ENCODE data around the gene CD8B.

DNA sequence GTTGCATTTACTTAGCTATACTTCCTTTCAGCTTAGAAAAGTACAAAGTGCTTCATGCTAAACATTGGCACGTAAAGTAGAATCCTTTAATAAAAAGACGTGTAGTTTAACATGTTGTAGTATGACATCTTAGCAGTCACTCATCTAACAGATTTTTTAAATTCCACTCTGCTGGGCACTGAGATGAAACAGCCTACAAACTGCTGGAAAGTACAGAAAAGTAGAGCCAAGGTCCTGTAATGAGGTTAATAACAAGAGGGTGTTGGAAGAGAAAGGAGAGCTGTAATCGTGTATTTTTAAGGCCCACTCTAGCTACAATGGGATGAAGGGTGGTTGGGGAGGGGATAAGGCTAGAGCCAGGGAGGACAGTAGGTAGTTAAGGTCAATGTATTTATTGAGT is 81.7 kb downstream of the CD8B start:
- TF ChIP-seq ZFX (IDR thresholded peaks at IDR 0.05): no peak
- TF ChIP-seq, protein P1, sequence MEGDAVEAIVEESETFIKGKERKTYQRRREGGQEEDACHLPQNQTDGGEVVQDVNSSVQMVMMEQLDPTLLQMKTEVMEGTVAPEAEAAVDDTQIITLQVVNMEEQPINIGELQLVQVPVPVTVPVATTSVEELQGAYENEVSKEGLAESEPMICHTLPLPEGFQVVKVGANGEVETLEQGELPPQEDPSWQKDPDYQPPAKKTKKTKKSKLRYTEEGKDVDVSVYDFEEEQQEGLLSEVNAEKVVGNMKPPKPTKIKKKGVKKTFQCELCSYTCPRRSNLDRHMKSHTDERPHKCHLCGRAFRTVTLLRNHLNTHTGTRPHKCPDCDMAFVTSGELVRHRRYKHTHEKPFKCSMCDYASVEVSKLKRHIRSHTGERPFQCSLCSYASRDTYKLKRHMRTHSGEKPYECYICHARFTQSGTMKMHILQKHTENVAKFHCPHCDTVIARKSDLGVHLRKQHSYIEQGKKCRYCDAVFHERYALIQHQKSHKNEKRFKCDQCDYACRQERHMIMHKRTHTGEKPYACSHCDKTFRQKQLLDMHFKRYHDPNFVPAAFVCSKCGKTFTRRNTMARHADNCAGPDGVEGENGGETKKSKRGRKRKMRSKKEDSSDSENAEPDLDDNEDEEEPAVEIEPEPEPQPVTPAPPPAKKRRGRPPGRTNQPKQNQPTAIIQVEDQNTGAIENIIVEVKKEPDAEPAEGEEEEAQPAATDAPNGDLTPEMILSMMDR (conservative IDR thresholded peaks at IDR 0.05): no peak

Data from C4-2B (cell line).